Peyer's patch (tissue), 4 donors: ENCODE measurements around the gene APRT.

Experiments
- POLR2A ChIP-seq, 2 donors: fragments of 450-650 bp; IDR thresholded peaks; one replicate each; pipeline ENCODE4 v1.5.1; 2017; ENCODE audit warnings: antibody characterized with exemption in 2 of 2, mild to moderate bottlenecking in 2 of 2, moderate library complexity in 2 of 2
- TF ChIP-seq, protein P1 (sequence below), 6 experiments: fragments of 450-650 bp in 4 of 6; fragments of 200-600 bp in 2 of 6; sonication (generic) in 1 of 6; IDR thresholded peaks; one replicate each; pipeline ENCODE4 v1.5.1; 2017 to 2019; ENCODE audit warnings: antibody characterized with exemption in 6 of 6, mild to moderate bottlenecking in 3 of 6, moderate library complexity in 1 of 6

DNA sequence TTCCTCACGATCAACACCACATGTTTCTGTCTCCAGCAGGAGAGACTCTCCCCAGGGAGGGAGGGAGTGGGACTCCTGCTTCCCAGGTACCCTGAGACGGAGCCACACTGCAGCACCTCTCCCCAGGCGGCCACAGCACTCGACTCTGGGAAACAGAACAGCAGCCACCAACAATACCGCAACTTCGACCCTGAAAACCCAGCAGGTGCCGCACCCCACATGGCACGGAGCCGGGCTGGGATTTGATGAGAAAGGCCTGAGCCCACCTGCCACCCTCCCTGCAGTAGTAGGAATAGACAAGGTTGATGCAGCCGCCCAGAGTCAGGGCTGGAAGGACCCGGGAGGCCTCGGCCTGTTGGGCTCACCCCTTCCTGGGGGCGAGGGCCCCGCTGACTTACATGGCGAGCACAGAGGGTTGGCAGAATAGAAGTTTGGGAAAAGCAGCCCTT is 30.6 kb upstream of the APRT start:
- TF ChIP-seq, protein P1, sequence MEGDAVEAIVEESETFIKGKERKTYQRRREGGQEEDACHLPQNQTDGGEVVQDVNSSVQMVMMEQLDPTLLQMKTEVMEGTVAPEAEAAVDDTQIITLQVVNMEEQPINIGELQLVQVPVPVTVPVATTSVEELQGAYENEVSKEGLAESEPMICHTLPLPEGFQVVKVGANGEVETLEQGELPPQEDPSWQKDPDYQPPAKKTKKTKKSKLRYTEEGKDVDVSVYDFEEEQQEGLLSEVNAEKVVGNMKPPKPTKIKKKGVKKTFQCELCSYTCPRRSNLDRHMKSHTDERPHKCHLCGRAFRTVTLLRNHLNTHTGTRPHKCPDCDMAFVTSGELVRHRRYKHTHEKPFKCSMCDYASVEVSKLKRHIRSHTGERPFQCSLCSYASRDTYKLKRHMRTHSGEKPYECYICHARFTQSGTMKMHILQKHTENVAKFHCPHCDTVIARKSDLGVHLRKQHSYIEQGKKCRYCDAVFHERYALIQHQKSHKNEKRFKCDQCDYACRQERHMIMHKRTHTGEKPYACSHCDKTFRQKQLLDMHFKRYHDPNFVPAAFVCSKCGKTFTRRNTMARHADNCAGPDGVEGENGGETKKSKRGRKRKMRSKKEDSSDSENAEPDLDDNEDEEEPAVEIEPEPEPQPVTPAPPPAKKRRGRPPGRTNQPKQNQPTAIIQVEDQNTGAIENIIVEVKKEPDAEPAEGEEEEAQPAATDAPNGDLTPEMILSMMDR (IDR thresholded peaks at IDR 0.05), result no peak
- TF ChIP-seq POLR2A (IDR thresholded peaks at IDR 0.05), result no peak
